ENCODE data around the gene WASL.
A peak's percentile ranks its signal among the peaks of the same experiment; 100 is the strongest.

The WASL gene

DNA sequence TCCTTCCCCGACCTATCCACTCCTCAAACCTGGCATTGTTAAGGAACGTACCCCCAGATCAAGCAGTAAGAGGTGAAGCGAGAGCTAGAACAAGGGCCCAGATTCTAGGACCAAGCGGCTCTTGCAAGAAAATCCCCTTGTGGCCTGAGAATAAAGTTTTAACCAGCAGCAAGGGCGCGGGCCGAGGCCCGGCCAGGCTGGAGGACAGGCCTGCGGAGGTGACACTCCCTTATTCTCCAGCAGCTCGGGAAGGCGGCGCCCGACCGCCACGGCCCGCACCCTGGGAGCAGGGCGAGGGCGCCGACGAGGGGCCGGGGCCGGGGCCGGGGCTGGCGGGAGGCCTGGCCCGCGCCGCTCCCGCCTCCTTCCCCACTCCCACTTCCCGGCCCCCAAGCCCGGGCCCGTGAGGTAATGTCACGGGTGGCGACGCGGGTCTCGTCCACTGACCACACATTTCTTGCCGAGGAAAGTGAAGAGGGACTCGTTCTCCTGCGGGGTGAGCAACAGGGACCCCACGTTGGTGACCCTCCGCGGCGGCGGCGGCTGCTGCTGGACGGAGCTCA lies 551 bp downstream of the WASL start:
- Histone ChIP-seq H3K4me1 (ENCODE audit: control insufficient read depth in 1 of 2, insufficient read depth in 1 of 2, low read depth in 1 of 2, low read length in 1 of 2) (peaks cover 20 to 35% of the 10 kb centered on the region in 2 experiments), H3K4me3 (ENCODE audit: low read depth in 1 of 2, low read length in 1 of 2) (peak overlapping the region; percentile 81 to 92), H3K27me3 (peaks cover 13% of the 10 kb centered on the region), H3K9me3 (no peaks in the 10 kb centered on the region), H3K36me3 (no peaks in the 10 kb centered on the region), H3K27ac (peak overlapping the region; percentile 85)
- no peak for TF ChIP-seq CTCF (IDR thresholded peaks at IDR 0.05)

GRCh38 chr7:123747620-123748141 lies 1.1 kb downstream of the WASL start:
- Histone ChIP-seq H3K27ac (peak overlapping the region; percentile 85), H3K9me3 (no peaks in the 10 kb centered on the region), H3K4me1 (ENCODE audit: control insufficient read depth in 1 of 2, insufficient read depth in 1 of 2, low read depth in 1 of 2, low read length in 1 of 2) (peaks cover 20 to 35% of the 10 kb centered on the region in 2 experiments), H3K4me3 (ENCODE audit: low read depth in 1 of 2, low read length in 1 of 2) (peak overlapping the region; percentile 81 to 92), H3K27me3 (peaks cover 12% of the 10 kb centered on the region), H3K36me3 (no peaks in the 10 kb centered on the region)
- TF ChIP-seq CTCF (IDR thresholded peaks at IDR 0.05): no peak

GRCh38 chr7:123746931-123747488 lies 1.8 kb downstream of the WASL start:
- Histone ChIP-seq H3K4me1 (ENCODE audit: control insufficient read depth in 1 of 2, insufficient read depth in 1 of 2, low read depth in 1 of 2, low read length in 1 of 2) (peaks cover 20 to 35% of the 10 kb centered on the region in 2 experiments), H3K27ac (peak overlapping the region; percentile 85), H3K36me3 (no peaks in the 10 kb centered on the region), H3K27me3 (peaks cover 5% of the 10 kb centered on the region), H3K9me3 (no peaks in the 10 kb centered on the region), H3K4me3 (ENCODE audit: low read depth in 1 of 2, low read length in 1 of 2) (peak overlapping the region; percentile 81 to 92)
- no peak for TF ChIP-seq CTCF (IDR thresholded peaks at IDR 0.05)

- H3K4me1 ChIP-seq (ENCODE audit: control insufficient read depth in 1 of 2, insufficient read depth in 1 of 2, low read depth in 1 of 2, low read length in 1 of 2): peaks cover 20 to 35% of the 10 kb centered on the region in 2 experiments
- H3K27me3 ChIP-seq: no peaks in the 10 kb centered on the region
- H3K9me3 ChIP-seq: no peaks in the 10 kb centered on the region
- no peak overlapping the region for H3K4me3 ChIP-seq (ENCODE audit: low read depth in 1 of 2, low read length in 1 of 2)
- no peak for TF ChIP-seq CTCF (IDR thresholded peaks at IDR 0.05)
- no peak overlapping the region for H3K27ac ChIP-seq
- H3K36me3 ChIP-seq: no peaks in the 10 kb centered on the region
Measured at GRCh38 chr7:123746055-123746454, 2.7 kb downstream of the WASL start.

DNA sequence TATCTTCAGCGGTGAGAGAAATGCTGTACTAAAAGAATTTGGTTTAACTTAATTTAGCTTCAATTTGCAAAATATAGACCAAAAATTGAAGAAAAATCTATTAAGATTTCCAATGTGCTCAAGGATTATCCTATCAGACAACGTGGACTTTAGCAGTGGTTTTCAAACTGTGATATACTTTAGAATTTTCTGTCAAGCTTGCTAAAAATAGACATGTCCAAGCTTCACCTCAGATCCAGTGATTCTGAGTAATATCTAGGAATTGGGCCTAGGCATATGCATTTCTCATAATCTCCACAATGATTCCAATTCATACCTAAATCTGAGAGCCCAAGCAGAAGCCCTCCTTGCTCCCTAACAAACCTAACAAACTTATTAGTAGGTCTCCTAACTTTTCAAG lies 3.4 kb downstream of the WASL start:
- Histone ChIP-seq H3K4me1 (ENCODE audit: control insufficient read depth in 1 of 2, insufficient read depth in 1 of 2, low read depth in 1 of 2, low read length in 1 of 2) (peaks cover 20 to 35% of the 10 kb centered on the region in 2 experiments), H3K9me3 (no peaks in the 10 kb centered on the region), H3K36me3 (no peaks in the 10 kb centered on the region), H3K4me3 (ENCODE audit: low read depth in 1 of 2, low read length in 1 of 2) (no peak overlapping the region), H3K27ac (no peak overlapping the region), H3K27me3 (no peaks in the 10 kb centered on the region)
- no peak for TF ChIP-seq CTCF (IDR thresholded peaks at IDR 0.05)

Data from neutrophil (primary cell).